K562 (cell line): ENCODE data around the gene IFITM2. TPM values are rescaled to one million over a fixed set of nuclear protein-coding genes. Genes with fewer than 3 reads are reported as not detected.

Experiments used
- CBX5 ChIP-seq: IDR thresholded peaks from 2 replicates; pipeline ENCODE4 v1.6.1; 2014; ENCODE audit warnings: low read depth, borderline replicate concordance
- CEBPG ChIP-seq, 3 experiments: fragments of 200-800 bp in 1 of 3; sonication (Bioruptor generic) in 1 of 3; sonication (generic) in 1 of 3; formaldehyde crosslinking in 1 of 3; IDR thresholded peaks in 2 of 3; conservative IDR thresholded peaks in 1 of 3; 2 replicates each; pipeline versions ENCODE4 v1.6.1 to v1.8.0; 2016 to 2022; ENCODE audit warnings: missing compliant biosample characterization in 2 of 3, missing genetic modification characterization in 2 of 3, mild to moderate bottlenecking in 1 of 3, missing genetic modification reagents in 1 of 3
- FOXJ2 ChIP-seq: fragments of 200-800 bp; sonication (Bioruptor generic); IDR thresholded peaks from 2 replicates; pipeline ENCODE4 v1.6.1; 2016; ENCODE audit warnings: missing genetic modification characterization, missing compliant biosample characterization
- MYNN ChIP-seq, 2 experiments: sonication (generic); formaldehyde crosslinking in 1 of 2; IDR thresholded peaks; 2 replicates each; pipeline versions ENCODE4 v1.5.0 to v1.6.1; 2016 to 2020; ENCODE audit warnings: antibody characterized with exemption in 1 of 2, missing genetic modification reagents in 1 of 2
- TAL1 ChIP-seq: fragments of 450-650 bp; IDR thresholded peaks from 2 replicates; pipeline ENCODE4 v1.6.1; 2016; ENCODE audit warnings: mild to moderate bottlenecking
- TOE1 ChIP-seq, 2 experiments: fragments of 450-650 bp in 1 of 2; sonication (generic) in 1 of 2; formaldehyde crosslinking in 1 of 2; IDR thresholded peaks; 2 replicates each; pipeline versions ENCODE4 v1.7.1 to v1.8.0; 2016 to 2022; ENCODE audit warnings: borderline replicate concordance in 2 of 2, mild to moderate bottlenecking in 2 of 2, antibody characterized with exemption in 1 of 2, inconsistent platforms in 1 of 2, low read depth in 1 of 2, missing genetic modification reagents in 1 of 2, moderate library complexity in 1 of 2
- XRCC4 ChIP-seq: IDR thresholded peaks from one replicate; pipeline ENCODE4 v1.6.1; 2011; ENCODE audit not compliant: insufficient read depth, insufficient read length; ENCODE audit errors: extremely low read depth
- ZKSCAN3 ChIP-seq: fragments of 250-450 bp; sonication (Bioruptor Pico); IDR thresholded peaks from 2 replicates; pipeline ENCODE4 v1.4.0; 2020
- ZNF184 ChIP-seq: sonication (generic); formaldehyde crosslinking; IDR thresholded peaks from 2 replicates; pipeline ENCODE4 v1.5.0; 2020; ENCODE audit warnings: missing genetic modification reagents
- polyA plus RNA-seq, 8 experiments: library from polyadenylated mRNA; depleted of rRNA in 4 of 8; stranded (reverse) in 5 of 8; unstranded in 3 of 8; fragments of >200 nt; fragmentation: Nextera tagmentation in 2 of 8; fragmentation: Illumina TruSeq in 1 of 8; extraction: Ambion mirVana in 2 of 8; extraction: Trizol in 1 of 8; gene quantifications; 2 replicates each; pipeline versions ENCODE4 v1.2.1 to v1.2.3, GENCODE V29; 2011 to 2014; ENCODE audit warnings: inconsistent platforms in 1 of 8, missing spikeins in 1 of 8
- total RNA-seq, 7 experiments: library from RNA; depleted of rRNA in 6 of 7; stranded (reverse); fragments of >200 nt in 6 of 7; fragmentation: Illumina TruSeq in 2 of 7; extraction: Trizol in 2 of 7; gene quantifications; 2 replicates each; pipeline versions ENCODE4 v1.2.1 to v1.2.3, GENCODE V29; 2011 to 2021; ENCODE audit warnings: low replicate concordance in 1 of 7
- TF ChIP-seq, protein P1 (sequence below): fragments of 250-450 bp; sonication (Bioruptor Pico); IDR thresholded peaks from 2 replicates; pipeline ENCODE4 v1.5.0; 2021; ENCODE audit warnings: mild to moderate bottlenecking, moderate library complexity
- TF ChIP-seq, protein P2 (sequence below): fragments of 200-800 bp; sonication (Bioruptor generic); IDR thresholded peaks from 2 replicates; pipeline ENCODE4 v1.6.1; 2017; ENCODE audit warnings: missing genetic modification characterization, missing compliant biosample characterization
- TF ChIP-seq, protein P3 (sequence below), 2 experiments: fragments of 450-650 bp; IDR thresholded peaks; 2 replicates each; pipeline ENCODE4 v1.6.1; 2016; ENCODE audit warnings: mild to moderate bottlenecking in 2 of 2, borderline replicate concordance in 1 of 2, low read depth in 1 of 2, moderate library complexity in 1 of 2

The IFITM2 gene
- total and polyA plus RNA-seq, 9 of the 15 experiments (the other 6 are each of a cell fraction or from before 2014, with no cell fraction given): 52.8 to 4,872 (median 356) TPM

DNA sequence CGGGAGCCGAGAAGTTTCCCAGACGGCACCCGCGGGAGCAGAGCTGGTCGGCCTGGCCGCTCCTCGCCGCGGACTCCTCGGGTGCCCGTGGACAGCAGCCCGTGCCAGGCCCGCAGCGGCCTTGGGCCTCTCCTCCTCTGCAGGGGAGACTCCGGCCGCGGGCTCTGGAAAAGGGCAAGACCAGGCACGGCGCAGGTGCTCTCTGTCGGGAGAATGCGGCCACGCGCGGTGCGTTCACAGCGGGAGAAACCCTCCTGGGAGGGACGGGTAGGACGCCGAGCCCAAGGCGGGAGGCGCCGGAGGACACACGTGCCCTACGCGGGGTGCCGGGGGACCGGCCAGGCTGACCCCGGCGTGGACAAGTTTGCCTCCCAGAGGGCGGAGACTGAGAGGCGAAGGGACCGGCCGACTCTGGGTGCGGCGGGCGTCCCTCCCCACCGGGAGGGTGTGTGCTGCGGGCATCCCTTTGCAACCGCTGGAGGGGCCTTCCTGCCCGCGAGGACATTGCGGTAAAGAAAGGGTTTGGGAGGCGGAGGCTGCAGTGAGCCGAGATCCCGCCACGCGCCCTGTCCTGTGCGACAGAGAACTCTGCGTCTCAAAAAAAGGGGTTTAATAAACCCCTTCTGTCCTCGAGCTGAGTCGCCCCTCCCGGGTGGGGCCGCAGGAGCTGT is 8.6 kb downstream of the IFITM2 start (continued):
- TF ChIP-seq, protein P1, sequence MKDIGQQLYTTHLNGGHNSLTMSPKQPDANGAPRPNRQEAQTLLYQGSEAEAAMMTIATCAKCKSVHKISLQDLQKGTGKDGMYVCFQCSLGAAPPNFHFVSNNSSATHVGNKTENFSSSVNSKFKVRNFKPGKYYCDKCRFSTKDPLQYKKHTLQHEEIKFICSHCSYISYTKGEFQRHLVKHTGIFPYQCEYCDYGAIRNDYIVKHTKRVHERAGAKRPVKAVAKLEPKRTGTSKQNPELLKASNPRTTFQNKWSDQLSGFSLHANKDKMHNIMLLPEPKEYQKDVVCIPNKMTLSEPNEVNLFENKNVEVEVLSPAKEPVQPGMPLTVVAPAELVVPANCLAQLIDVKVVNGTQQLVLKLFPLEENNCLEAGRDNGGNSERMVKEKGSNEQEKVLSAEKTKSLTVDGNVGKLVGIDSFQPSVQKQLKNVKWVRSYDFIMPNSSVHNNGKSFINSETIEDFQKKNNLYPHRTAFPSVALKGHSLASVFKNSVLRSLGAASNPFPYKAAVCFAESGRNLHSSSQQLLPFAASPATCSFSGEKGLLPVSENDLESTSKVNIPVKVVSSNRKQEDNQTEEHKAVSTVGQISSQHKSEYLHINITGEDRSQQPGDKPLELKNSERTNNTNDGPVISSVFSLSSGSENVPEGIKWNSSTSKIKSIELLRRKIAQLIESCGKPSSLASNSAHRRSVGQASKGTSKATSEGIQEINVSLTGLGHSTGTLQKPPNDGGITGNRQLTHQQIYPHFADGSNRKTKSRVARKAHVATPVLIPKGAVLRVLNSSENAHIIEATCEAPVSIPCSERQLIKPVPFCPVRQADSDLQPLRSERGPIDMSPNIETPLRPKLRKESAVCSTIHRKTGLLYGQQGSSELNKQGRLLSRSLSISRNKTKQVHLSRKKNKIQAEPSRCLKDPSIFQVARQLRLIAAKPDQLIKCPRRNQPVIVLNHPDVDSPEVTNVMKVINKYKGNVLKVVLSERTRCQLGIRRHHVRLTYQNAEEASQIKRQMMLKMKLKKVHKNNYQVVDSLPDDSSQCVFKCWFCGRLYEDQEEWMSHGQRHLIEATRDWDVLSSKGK (CRISPR knock-in tag): no peak
- TF ChIP-seq, protein P2, sequence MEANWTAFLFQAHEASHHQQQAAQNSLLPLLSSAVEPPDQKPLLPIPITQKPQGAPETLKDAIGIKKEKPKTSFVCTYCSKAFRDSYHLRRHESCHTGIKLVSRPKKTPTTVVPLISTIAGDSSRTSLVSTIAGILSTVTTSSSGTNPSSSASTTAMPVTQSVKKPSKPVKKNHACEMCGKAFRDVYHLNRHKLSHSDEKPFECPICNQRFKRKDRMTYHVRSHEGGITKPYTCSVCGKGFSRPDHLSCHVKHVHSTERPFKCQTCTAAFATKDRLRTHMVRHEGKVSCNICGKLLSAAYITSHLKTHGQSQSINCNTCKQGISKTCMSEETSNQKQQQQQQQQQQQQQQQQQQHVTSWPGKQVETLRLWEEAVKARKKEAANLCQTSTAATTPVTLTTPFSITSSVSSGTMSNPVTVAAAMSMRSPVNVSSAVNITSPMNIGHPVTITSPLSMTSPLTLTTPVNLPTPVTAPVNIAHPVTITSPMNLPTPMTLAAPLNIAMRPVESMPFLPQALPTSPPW (CRISPR knock-in tag): peak; percentile 42; the same call in 1 of the 2 replicates
- no peak for TF ChIP-seq ZNF184 (CRISPR knock-in tag)
- TF ChIP-seq, protein P3, sequence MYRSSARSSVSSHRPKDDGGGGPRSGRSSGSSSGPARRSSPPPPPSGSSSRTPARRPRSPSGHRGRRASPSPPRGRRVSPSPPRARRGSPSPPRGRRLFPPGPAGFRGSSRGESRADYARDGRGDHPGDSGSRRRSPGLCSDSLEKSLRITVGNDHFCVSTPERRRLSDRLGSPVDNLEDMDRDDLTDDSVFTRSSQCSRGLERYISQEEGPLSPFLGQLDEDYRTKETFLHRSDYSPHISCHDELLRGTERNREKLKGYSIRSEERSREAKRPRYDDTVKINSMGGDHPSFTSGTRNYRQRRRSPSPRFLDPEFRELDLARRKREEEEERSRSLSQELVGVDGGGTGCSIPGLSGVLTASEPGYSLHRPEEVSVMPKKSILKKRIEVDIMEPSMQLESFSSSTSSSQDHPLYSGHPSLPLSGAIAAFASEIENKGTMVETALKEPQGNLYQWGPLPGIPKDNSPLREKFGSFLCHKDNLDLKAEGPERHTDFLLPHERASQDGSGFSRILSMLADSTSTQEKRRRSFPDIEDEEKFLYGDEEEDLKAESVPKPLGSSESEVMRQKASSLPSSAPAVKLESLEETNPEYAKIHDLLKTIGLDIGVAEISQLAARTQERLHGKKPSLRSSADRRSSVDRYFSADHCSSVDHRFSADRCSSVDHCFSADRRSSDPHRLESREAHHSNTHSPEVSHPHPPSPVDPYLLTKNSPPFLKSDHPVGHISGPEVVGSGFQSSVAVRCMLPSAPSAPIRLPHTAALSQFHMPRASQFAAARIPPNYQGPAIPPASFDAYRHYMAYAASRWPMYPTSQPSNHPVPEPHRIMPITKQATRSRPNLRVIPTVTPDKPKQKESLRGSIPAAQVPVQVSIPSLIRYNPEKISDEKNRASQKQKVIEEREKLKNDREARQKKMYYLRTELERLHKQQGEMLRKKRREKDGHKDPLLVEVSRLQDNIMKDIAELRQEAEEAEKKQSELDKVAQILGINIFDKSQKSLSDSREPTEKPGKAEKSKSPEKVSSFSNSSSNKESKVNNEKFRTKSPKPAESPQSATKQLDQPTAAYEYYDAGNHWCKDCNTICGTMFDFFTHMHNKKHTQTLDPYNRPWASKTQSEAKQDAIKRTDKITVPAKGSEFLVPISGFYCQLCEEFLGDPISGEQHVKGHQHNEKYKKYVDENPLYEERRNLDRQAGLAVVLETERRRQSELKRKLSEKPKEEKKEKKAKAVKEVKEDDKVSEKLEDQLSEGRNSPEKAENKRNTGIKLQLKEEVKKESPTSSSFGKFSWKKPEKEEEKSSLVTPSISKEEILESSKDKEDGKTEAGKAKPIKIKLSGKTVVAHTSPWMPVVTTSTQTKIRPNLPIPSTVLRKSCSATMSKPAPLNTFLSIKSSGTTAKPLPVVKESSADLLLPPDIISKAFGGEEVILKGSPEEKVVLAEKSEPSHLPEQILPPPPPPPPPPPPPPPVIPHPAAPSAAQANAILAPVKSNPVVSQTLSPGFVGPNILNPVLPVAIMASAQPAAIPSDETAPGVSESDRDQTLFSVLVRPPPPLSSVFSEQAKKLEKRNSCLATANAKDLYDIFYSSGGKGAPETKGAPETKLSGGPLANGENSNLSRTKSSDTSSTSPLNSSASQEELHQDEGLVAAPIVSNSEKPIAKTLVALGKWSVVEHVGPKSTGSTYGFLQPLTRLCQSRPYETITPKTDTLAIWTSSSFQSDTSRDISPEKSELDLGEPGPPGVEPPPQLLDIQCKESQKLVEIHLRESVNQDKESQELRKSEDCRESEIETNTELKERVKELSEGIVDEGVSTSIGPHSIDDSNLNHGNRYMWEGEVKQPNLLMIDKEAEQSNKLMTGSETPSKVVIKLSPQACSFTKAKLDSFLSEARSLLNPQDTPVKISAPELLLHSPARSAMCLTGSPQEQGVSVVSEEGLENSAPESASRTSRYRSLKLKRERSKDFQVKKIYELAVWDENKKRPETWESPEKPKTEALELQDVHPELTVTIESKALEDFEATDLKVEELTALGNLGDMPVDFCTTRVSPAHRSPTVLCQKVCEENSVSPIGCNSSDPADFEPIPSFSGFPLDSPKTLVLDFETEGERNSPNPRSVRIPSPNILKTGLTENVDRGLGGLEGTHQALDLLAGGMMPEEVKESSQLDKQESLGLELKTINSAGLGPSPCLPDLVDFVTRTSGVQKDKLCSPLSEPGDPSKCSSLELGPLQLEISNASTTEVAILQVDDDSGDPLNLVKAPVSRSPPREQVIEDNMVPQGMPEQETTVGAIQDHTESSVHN (IDR thresholded peaks at IDR 0.05; ENCODE audit: borderline replicate concordance in 1 of 2, low read depth in 1 of 2): no peak
- TF ChIP-seq FOXJ2 (tag): no peak
- no peak for TF ChIP-seq CBX5
- TF ChIP-seq TOE1 (IDR thresholded peaks at IDR 0.05; ENCODE audit: borderline replicate concordance): 0 out of 2 replicates have a peak, but pooled peaks have one; percentile 17
- TF ChIP-seq TOE1 (CRISPR knock-in tag; IDR thresholded peaks at IDR 0.05; ENCODE audit: borderline replicate concordance, low read depth): no peak
- peak; percentile 45; the same call in 1 of the 2 replicates for TF ChIP-seq MYNN (IDR thresholded peaks at IDR 0.05)
- TF ChIP-seq MYNN (CRISPR knock-in tag; IDR thresholded peaks at IDR 0.05): no peak
- no peak for TF ChIP-seq XRCC4
- TF ChIP-seq CEBPG (CRISPR knock-in tag; IDR thresholded peaks at IDR 0.05): no peak
- TF ChIP-seq CEBPG (tag; conservative IDR thresholded peaks at IDR 0.05 in 1 of 2, IDR thresholded peaks at IDR 0.05 in 1 of 2): no peak
- no peak for TF ChIP-seq TAL1
- TF ChIP-seq ZKSCAN3 (CRISPR knock-in tag): no peak
